Measurements from ENCODE around the gene GUCD1.
"Not testable (repeated sequence)": the region's sequence is repeated elsewhere in the genome, so short reads cannot be mapped to it uniquely, and the experiment has no call there.

The GUCD1 gene

GRCh38 chr22:24565077-24565476, 10.1 kb upstream of the GUCD1 start:
- no peak for DNase-seq (ENCODE audit: low spot score)

- no peak for DNase-seq (ENCODE audit: low spot score)
Observed at GRCh38 chr22:24564376-24565058, 9.6 kb upstream of the GUCD1 start.

GRCh38 chr22:24563246-24563645, 8.3 kb upstream of the GUCD1 start:
- no peak for DNase-seq (ENCODE audit: low spot score)

DNA sequence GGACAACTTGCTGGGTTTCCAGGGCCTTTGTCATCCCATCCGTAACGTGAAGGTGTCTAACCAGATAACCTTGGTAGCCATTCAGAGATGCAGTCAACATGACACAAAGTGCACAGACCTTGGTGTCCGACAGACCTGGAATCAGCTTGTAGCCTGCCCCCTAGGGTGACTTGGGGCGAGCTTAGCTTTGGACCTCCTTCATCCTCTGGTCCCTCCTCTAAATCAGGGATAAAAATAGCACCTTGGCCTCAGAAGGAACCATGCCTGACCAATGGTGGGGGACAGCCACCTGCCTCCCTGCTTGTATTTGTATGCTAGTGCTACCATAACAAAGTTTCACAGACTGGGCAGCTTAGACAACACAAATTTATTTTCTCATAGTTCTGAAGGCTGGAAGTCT, 4.5 kb upstream of the GUCD1 start:
- no peak for DNase-seq (ENCODE audit: low spot score)

- DNase-seq (ENCODE audit: low spot score) = peak; percentile 100
Observed at GRCh38 chr22:24555165-24556039, 464 bp upstream of the GUCD1 start, which contains the start of gene SNRPD3. SNRPD3 (plus strand) TSS chr22:24555999; CDS start chr22:24557675, 1,676 bp downstream.

DNA sequence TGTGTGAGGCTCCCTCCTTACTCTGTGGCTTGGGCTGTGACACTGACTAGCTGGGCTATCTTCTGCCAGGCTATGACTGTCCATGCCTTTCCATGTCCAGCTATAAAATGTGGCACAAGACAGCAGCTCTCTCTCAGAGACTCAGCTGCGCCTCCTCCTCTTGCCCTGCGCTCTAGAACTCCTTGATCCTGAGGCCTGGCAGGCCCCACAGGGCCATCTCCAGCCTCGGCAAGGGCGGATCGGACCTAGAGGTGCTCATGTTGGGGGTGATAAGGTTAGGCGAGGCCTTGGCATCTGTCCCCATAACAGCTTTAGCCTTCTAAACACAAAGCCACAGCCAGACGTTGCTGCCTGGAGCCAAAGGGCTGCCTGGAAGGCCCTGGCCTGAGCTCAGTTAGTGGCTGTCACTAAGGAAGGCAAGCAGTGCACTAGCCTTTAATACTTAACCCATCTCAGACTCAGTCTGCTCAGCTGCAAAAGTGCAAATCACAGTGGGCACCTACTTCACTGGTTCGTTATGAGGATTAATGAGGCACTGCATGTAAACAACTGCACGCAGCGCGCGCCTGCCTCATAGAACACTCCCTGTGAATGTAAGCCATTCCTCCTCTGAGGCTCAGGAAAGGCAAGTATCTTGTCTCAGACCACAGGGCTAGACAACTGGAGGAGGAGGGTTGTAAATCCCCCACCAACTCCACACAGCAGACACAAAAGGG, 1.2 kb downstream of the GUCD1 start:
- no peak for DNase-seq (ENCODE audit: low spot score)

DNA sequence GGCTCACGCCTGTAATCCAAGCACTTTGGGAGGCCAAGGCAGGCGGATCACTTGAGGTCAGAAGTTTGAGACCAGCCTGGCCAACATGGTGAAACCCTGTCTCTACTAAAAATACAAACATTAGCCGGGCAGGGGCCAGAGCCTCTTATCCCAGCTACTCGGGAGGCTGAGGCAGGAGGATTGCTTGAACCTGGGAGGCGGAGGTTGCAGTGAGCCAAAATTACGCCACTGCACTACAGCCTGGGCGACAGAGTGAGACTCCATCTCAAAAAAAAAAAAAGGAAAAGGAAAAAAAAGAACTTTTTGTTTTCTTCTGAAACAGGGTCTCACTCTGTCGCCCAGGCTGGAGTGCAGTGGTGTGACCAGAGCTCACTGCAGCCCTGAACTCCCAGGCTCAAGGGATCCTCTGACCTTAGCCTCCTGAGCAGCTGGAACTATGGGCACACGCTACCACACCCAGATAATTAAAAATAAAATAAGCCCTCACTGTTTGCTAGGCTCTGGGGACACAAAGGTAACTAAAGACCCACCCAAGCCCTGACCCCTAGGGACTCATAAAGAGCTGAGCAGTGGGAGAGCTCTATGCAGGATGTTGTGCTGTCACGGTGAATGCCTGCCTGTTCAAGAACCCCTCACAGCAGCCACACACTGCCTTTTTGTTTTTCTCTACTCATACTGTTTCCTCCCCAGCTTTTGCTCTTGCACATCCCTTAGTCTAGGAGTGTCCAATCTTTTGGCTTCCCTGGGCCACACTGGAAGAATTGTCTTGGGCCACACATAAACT, 2.2 kb downstream of the GUCD1 start:
- not testable (repeated sequence) for DNase-seq (ENCODE audit: low spot score)

GRCh38 chr22:24550902-24551435, 4.0 kb downstream of the GUCD1 start:
- no peak for DNase-seq (ENCODE audit: low spot score)

GRCh38 chr22:24550028-24550901, 4.7 kb downstream of the GUCD1 start:
- DNase-seq (ENCODE audit: low spot score) = no peak

DNA sequence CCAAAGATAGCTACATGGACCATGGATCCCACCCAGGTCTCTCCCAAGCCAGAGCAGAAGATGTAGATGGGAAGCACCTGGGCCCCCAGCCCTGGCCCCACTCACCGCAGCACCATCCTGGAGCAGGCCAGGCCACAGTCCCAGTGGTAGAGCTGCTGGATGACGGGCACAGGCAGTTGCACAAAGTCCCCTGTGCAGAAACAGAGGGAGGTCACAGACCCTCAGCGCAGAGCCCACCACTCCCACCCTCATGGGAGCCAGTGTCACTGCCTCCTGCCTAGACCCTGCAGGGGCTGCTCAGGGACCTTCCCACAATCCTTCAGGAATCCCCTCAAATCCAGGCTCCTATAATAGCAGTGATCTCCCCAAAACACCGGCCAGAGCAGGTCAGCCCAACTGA, 6.1 kb downstream of the GUCD1 start:
- no peak for DNase-seq (ENCODE audit: low spot score)

GRCh38 chr22:24543679-24544243, 11.2 kb downstream of the GUCD1 start:
- DNase-seq (ENCODE audit: low spot score) = no peak

DNA sequence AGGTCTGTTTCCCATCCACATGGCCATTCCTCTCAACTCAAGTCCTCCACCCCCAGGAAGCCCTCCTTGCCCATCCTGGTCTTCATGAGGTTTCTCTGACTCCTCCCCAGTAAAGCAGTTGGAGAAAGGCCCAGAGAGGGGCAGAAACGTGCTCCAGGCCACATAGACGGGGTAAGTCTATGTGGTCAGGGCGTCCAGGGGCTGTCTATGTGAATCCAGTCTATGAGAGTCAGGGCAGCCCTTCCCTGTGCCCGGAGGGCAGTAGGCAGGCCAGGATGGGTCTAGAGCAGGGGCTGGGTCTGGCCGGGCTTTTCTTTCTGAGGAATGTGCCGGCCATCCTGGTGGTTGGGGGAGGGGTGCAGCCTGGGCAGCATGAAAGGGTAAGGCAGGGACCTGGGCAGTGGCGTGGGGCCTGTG, 11.7 kb downstream of the GUCD1 start:
- no peak for DNase-seq (ENCODE audit: low spot score)

DNA sequence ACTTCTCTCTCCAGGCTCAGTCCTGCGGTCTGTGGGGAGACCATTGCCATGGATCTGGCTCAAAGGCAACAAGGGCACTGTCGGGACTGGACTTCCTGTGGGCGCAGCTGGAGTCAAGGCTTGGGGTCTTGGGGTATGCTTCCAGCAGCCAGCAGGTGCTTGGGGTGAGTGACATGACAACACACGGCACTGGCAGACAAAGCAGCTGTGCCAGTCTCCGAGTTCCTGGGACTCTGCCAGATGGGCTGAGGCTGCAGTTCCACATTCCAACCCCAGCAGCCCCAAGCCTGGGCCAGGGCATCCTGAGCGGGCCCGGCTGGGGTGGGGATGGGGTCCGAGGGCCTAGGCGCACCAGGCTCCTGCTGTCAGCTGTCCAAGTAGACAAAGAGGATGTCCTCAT, 12.3 kb downstream of the GUCD1 start:
- no peak for DNase-seq (ENCODE audit: low spot score)

DNA sequence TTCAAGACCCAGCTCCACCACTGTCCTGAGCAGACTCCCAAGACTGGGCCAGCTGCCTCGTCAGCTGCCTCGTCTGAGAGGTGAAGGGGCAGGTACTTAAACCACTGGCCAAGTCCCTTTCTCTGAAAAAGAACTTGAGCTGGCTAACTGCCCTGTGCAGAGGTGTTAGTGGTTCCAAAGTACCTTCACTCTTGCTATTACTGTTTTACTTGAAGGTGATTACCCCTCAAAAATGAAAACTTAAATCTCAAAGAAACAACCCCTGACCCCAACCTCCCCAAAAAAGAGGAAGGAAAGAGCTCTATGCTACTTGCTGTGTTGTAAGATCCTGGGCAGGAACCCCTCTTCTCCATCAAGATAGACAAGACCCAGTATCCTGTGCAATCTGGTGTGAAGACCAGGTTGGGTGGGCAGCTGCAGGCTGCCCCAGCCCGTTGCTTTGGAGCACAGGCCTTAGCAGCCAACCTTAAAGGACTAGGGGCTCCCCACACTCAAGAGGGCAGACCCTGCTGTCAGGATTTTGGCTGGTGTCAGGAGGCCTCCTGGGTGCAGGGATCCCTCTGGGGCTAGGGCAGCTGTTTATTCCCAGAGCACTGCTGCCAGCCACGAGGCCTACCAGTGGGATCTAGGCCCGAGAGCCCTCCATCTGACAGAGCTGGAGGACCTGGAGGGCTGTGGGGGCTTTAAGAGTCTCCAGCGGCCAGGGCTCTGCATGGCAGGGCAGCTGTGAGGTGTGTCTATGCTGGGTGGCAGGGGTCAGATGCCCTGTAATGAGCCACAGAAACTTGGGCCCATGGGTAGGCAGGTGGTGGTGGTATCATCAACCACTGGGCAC, 13.0 kb downstream of the GUCD1 start:
- no peak for DNase-seq (ENCODE audit: low spot score)

GRCh38 chr22:24540470-24540869, 14.5 kb downstream of the GUCD1 start:
- no peak for DNase-seq (ENCODE audit: low spot score)

DNA sequence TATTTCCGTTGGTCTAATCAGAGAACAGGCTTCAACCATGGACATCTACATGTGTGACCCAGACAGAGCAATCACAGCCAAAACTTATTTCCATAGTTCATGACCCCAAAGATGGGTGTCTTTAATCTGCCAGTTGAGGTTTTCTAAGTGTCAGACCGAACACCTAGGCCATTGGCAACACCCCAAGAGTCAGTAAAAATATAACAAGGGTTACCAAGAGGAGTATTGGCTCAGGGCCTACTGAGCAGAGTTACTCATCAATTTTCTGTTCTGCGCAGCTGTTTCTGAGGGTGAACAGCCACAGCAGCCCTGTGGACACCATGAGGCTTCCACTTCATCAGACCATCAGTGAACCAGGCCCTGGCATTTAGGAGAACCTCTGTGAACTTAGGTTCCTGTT, 18.8 kb downstream of the GUCD1 start:
- DNase-seq (ENCODE audit: low spot score) = no peak

DNA sequence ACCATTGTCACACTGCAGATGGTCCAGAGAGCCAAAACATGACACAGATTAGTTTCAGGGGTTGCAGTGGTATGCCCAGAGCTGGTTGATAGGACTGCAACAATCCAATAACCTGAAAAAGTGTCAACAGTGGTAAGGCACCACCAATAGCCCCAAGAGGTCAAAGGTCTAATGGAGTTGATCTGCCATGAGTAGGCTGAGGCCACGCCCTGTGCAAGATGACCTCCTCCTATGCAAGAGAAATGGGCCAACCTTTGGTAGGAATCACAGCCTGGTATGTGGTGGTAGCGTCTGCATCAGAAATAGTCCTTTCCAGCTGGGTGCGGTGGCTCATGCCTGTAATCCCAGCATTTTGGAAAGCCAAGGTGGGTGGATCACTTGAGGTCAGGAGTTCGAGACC, 19.6 kb downstream of the GUCD1 start:
- no peak for DNase-seq (ENCODE audit: low spot score)

GRCh38 chr22:24532075-24532474, 22.9 kb downstream of the GUCD1 start:
- no peak for DNase-seq (ENCODE audit: low spot score)

GRCh38 chr22:24530968-24531367, 24.0 kb downstream of the GUCD1 start:
- DNase-seq (ENCODE audit: low spot score) = not testable (repeated sequence)
